ENCODE data around the gene NCKAP5.

Gene NCKAP5

GRCh38 chr2:133573491-133574162 is 5.4 kb upstream of the NCKAP5 start:
- DNase-seq, result no peak

GRCh38 chr2:133571249-133571648 is 3.0 kb upstream of the NCKAP5 start:
- peak; percentile 7 to 22 for DNase-seq

GRCh38 chr2:133570542-133570941 is 2.3 kb upstream of the NCKAP5 start:
- no peak for DNase-seq

GRCh38 chr2:133569286-133569830 is 1.1 kb upstream of the NCKAP5 start:
- DNase-seq, result no peak

GRCh38 chr2:133568598-133568997 is 335 bp upstream of the NCKAP5 start:
- DNase-seq, result no peak

GRCh38 chr2:133562558-133562957 is 5.7 kb downstream of the NCKAP5 start:
- no peak for DNase-seq

- DNase-seq, result peak in 1 of 2 experiments; percentile 53
Observed at GRCh38 chr2:133561045-133561852, 7.0 kb downstream of the NCKAP5 start.

- no peak for DNase-seq
Observed at GRCh38 chr2:133557614-133558013, 10.6 kb downstream of the NCKAP5 start.

GRCh38 chr2:133553838-133554408 is 14.3 kb downstream of the NCKAP5 start:
- DNase-seq, result no peak

GRCh38 chr2:133553251-133553650 is 15.0 kb downstream of the NCKAP5 start:
- no peak for DNase-seq

- no peak for DNase-seq
Observed at GRCh38 chr2:133552821-133553220, 15.4 kb downstream of the NCKAP5 start.

- DNase-seq, result no peak
Observed at GRCh38 chr2:133541797-133542196, 26.5 kb downstream of the NCKAP5 start.

GRCh38 chr2:133541376-133541775 is 26.9 kb downstream of the NCKAP5 start:
- DNase-seq, result no peak

GRCh38 chr2:133532919-133533318 is 35.3 kb downstream of the NCKAP5 start:
- no peak for DNase-seq

GRCh38 chr2:133531382-133531781 is 36.9 kb downstream of the NCKAP5 start:
- DNase-seq, result no peak

- no peak for DNase-seq
Observed at GRCh38 chr2:133530645-133531044, 37.6 kb downstream of the NCKAP5 start.

- DNase-seq, result no peak
Observed at GRCh38 chr2:133526530-133527300, 41.5 kb downstream of the NCKAP5 start.

- no peak for DNase-seq
Observed at GRCh38 chr2:133525613-133526529, 42.4 kb downstream of the NCKAP5 start.

GRCh38 chr2:133525090-133525489 is 43.2 kb downstream of the NCKAP5 start:
- DNase-seq, result no peak

GRCh38 chr2:133523406-133523805 is 44.9 kb downstream of the NCKAP5 start:
- DNase-seq, result no peak

GRCh38 chr2:133522204-133522603 is 46.1 kb downstream of the NCKAP5 start:
- no peak for DNase-seq
